HepG2 (cell line): ENCODE measurements around the gene RASA1. TPM values are rescaled to one million over a fixed set of nuclear protein-coding genes. Genes with fewer than 3 reads are reported as not detected.

Source experiments
- CBX5 ChIP-seq: sonication (generic); formaldehyde crosslinking; IDR thresholded peaks from 2 replicates; pipeline ENCODE4 v1.4.0; 2020; ENCODE audit warnings: missing genetic modification reagents, borderline replicate concordance
- CC2D1A ChIP-seq: sonication (generic); formaldehyde crosslinking; IDR thresholded peaks from 2 replicates; pipeline ENCODE4 v1.8.1; 2023; ENCODE audit warnings: mild to moderate bottlenecking, missing genetic modification reagents
- ELF3 ChIP-seq: IDR thresholded peaks from 2 replicates; pipeline ENCODE4 v1.6.1; 2016; ENCODE audit warnings: missing genetic modification reagents, missing compliant biosample characterization
- HCFC1 ChIP-seq: fragments of 150-350 bp; IDR thresholded peaks from 2 replicates; pipeline ENCODE4 v1.6.1; 2014; ENCODE audit warnings: low read depth, low read length
- KLF15 ChIP-seq: sonication (generic); formaldehyde crosslinking; IDR thresholded peaks from 2 replicates; pipeline ENCODE4 v1.8.1; 2023; ENCODE audit warnings: borderline replicate concordance, mild to moderate bottlenecking, inconsistent platforms, missing genetic modification reagents, mixed read lengths
- PAX8 ChIP-seq: sonication (generic); formaldehyde crosslinking; IDR thresholded peaks from 2 replicates; pipeline ENCODE4 v1.8.0; 2022; ENCODE audit warnings: mild to moderate bottlenecking, missing genetic modification reagents, borderline replicate concordance
- RFX5 ChIP-seq: IDR thresholded peaks from 2 replicates; pipeline ENCODE4 v1.6.1; 2011; ENCODE audit warnings: low read depth, low read length, improper control_type of control experiment
- RXRB ChIP-seq: IDR thresholded peaks from 2 replicates; pipeline ENCODE4 v1.6.1; 2016; ENCODE audit warnings: borderline replicate concordance, missing genetic modification reagents, missing compliant biosample characterization
- SOX5 ChIP-seq: IDR thresholded peaks from 2 replicates; pipeline ENCODE4 v1.6.1; 2016; ENCODE audit warnings: borderline replicate concordance
- SP4 ChIP-seq: sonication (generic); formaldehyde crosslinking; IDR thresholded peaks from 2 replicates; pipeline ENCODE4 v1.8.1; 2023; ENCODE audit warnings: mild to moderate bottlenecking, missing genetic modification reagents
- polyA plus RNA-seq, 8 experiments: library from polyadenylated mRNA; depleted of rRNA in 3 of 8; stranded (reverse) in 7 of 8; unstranded in 1 of 8; fragments of >200 nt; fragmentation: Illumina TruSeq in 4 of 8; extraction: Trizol in 4 of 8; gene quantifications; 2 replicates each; pipeline versions ENCODE4 v1.2.1 to v1.2.3, GENCODE V29; 2011 to 2016; ENCODE audit warnings: low read depth in 4 of 8, missing spikeins in 1 of 8, mixed read lengths in 1 of 8; ENCODE audit not compliant: insufficient read depth in 1 of 8
- total RNA-seq, 5 experiments: library from RNA; depleted of rRNA; stranded (reverse); fragments of >200 nt; fragmentation: Illumina TruSeq; extraction: Trizol; gene quantifications; 2 replicates each; pipeline ENCODE4 v1.2.3, GENCODE V29; 2016; ENCODE audit warnings: low read depth in 1 of 5
- TF ChIP-seq, protein P1 (sequence below): sonication (generic); formaldehyde crosslinking; IDR thresholded peaks from 2 replicates; pipeline ENCODE4 v1.4.0; 2020; ENCODE audit warnings: missing genetic modification reagents
- TF ChIP-seq, protein P2 (sequence below): sonication (generic); formaldehyde crosslinking; IDR thresholded peaks from 2 replicates; pipeline ENCODE4 v1.4.0; 2020; ENCODE audit warnings: mild to moderate bottlenecking, missing genetic modification reagents
- TF ChIP-seq, protein P3 (sequence below), 2 experiments: sonication (generic) in 1 of 2; formaldehyde crosslinking in 1 of 2; IDR thresholded peaks; 2 replicates each; pipeline versions ENCODE4 v1.4.0 to v1.6.1; 2018 to 2020; ENCODE audit warnings: missing genetic modification reagents in 2 of 2, borderline replicate concordance in 1 of 2, low read depth in 1 of 2, mild to moderate bottlenecking in 1 of 2, missing biosample characterization in 1 of 2

The RASA1 gene
- total and polyA plus RNA-seq, 2 of the 13 experiments (the other 11 are each of a cell fraction or from before 2014, with no cell fraction given) = 19.5 to 20.5 TPM

DNA sequence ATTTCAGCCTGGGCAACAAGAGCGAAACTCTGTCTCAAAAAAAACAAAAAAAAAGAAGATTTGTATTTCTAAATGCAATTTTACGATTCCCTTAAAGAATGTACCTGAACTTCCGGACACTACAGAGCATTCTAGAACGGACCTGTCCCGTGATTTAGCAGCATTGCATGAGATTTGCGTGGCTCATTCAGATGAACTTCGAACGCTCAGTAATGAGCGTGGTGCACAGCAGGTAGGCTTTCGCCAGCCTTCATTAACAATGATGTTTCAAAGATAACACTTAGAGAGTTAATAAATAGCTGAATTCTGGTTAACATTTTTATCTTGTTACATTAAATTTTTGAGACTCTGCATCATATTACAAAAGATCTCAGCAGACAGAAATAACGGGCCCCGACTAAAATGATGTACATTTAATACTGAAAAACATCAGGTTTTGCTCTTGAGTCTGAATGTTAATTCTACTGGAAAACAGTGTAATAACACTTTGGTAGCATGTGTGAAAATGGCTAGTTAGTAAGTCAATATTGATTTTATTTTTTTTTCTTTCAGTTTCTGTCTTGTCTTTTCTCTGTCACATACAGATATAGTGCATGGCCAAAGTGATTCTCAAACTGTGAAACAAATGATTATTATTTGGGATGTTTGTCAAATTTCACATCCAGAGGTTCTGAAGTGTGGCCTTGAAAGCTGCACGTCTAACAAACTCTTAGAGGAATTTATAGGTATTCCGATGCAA is 121.8 kb downstream of the RASA1 start (continued):
- TF ChIP-seq PAX8 (CRISPR knock-in tag) (no peak), SP4 (CRISPR knock-in tag) (no peak), ELF3 (no peak), CBX5 (CRISPR knock-in tag) (no peak), SOX5 (no peak), CC2D1A (CRISPR knock-in tag) (no peak), RFX5 (no peak), KLF15 (CRISPR knock-in tag) (no peak), RXRB (CRISPR knock-in tag) (no peak), HCFC1 (no peak)
- TF ChIP-seq, protein P1, sequence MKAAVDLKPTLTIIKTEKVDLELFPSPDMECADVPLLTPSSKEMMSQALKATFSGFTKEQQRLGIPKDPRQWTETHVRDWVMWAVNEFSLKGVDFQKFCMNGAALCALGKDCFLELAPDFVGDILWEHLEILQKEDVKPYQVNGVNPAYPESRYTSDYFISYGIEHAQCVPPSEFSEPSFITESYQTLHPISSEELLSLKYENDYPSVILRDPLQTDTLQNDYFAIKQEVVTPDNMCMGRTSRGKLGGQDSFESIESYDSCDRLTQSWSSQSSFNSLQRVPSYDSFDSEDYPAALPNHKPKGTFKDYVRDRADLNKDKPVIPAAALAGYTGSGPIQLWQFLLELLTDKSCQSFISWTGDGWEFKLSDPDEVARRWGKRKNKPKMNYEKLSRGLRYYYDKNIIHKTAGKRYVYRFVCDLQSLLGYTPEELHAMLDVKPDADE (CRISPR knock-in tag) = no peak
- TF ChIP-seq, protein P2, sequence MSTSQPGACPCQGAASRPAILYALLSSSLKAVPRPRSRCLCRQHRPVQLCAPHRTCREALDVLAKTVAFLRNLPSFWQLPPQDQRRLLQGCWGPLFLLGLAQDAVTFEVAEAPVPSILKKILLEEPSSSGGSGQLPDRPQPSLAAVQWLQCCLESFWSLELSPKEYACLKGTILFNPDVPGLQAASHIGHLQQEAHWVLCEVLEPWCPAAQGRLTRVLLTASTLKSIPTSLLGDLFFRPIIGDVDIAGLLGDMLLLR = no peak
- TF ChIP-seq, protein P3, sequence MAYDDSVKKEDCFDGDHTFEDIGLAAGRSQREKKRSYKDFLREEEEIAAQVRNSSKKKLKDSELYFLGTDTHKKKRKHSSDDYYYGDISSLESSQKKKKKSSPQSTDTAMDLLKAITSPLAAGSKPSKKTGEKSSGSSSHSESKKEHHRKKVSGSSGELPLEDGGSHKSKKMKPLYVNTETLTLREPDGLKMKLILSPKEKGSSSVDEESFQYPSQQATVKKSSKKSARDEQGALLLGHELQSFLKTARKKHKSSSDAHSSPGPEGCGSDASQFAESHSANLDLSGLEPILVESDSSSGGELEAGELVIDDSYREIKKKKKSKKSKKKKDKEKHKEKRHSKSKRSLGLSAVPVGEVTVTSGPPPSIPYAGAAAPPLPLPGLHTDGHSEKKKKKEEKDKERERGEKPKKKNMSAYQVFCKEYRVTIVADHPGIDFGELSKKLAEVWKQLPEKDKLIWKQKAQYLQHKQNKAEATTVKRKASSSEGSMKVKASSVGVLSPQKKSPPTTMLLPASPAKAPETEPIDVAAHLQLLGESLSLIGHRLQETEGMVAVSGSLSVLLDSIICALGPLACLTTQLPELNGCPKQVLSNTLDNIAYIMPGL (CRISPR knock-in tag; IDR thresholded peaks at IDR 0.05; ENCODE audit: borderline replicate concordance in 1 of 2, low read depth in 1 of 2) = no peak
